GM19238 (cell line): ENCODE measurements around the gene KLHL15.
A peak's percentile ranks its signal among the peaks of the same experiment; 100 is the strongest.
"Not testable (repeated sequence)": the region's sequence is repeated elsewhere in the genome, so short reads cannot be mapped to it uniquely, and the experiment has no call there.

ENCODE experiments used
- DNase-seq: peaks from one replicate; pipeline ENCODE4 v3.0.0; 2011; ENCODE audit warnings: low spot score; ENCODE audit not compliant: insufficient read length

Gene KLHL15, protein sequence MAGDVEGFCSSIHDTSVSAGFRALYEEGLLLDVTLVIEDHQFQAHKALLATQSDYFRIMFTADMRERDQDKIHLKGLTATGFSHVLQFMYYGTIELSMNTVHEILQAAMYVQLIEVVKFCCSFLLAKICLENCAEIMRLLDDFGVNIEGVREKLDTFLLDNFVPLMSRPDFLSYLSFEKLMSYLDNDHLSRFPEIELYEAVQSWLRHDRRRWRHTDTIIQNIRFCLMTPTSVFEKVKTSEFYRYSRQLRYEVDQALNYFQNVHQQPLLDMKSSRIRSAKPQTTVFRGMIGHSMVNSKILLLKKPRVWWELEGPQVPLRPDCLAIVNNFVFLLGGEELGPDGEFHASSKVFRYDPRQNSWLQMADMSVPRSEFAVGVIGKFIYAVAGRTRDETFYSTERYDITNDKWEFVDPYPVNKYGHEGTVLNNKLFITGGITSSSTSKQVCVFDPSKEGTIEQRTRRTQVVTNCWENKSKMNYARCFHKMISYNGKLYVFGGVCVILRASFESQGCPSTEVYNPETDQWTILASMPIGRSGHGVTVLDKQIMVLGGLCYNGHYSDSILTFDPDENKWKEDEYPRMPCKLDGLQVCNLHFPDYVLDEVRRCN

DNA sequence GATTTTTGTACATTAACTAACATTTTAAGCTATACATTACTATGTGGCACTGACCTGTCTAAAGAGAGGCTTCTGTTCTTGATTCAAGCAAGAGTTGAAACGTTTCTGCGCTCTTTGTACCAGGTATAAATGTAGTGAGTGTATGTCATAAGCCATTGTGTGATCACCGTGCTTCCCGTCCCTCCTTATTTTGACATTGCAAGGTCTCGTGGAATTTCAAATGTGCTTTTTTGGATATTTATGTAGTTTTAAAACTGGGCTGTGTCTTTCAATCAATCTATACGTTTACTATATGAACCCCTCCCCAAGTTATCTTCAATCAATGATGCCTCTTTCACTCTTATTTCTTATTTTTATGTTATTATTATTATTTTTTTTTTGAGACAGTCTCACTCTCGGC, at the start of gene KLHL15:
KLHL15 (minus strand) TSS at position 101 of the 400 bp plus-strand sequence. CDS start 20,493 bp downstream, outside the sequence.
- no peak for DNase-seq

DNA sequence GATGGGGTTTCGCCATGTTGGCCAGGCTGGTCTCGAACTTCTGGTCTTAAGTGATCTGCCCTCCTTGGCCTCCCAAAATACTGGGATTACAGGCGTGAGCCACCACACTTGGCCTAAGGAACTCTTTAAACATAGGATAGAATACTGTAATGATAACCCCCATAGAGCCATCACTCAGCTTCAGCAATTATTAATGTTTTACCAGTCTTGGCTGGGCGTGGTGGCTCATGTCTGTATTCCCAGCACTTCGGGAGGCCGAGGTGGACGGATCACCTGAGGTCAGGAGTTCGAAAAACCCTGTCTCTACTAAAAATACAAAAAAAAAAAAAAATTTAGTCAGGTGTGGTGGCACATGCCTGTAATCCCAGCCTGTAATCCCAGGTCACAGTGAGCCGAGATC, 42.9 kb upstream of the KLHL15 start:
- no peak for DNase-seq

DNA sequence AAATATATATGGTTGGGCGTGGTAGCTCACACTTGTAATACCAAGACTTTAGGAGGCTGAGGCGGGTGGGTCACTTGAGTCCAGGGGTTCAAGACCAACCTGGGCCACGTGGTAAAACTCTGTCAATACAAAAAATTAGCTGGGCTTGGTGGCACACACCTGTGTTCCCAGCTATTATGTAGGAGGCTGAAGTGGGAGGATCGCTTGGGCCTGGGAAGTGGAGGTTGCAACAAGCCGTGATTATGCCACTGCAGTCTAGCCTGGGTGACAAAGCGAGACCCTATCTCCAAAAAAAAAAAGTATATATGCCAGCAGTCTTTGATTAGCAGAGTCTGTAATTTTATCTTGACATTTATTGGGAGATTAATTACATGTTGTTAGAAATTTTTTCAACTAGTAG, 36.5 kb upstream of the KLHL15 start:
- no peak for DNase-seq

DNA sequence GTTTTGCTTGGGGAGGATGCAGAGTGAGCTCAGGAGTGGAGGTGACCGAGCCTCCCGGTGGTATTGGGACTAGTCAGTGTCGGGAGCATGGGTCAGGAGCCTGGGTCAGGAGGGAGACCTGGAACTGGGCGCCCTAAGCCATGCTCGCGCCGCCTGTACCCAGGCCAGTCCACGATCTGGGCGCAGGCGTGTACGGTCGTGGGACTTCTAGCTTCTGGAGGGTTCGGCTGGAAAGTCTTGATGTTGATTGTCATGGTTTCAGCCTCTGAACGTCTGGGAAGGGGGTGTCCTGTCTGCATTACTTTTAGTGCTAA, 28.0 kb upstream of the KLHL15 start:
- DNase-seq = no peak

DNA sequence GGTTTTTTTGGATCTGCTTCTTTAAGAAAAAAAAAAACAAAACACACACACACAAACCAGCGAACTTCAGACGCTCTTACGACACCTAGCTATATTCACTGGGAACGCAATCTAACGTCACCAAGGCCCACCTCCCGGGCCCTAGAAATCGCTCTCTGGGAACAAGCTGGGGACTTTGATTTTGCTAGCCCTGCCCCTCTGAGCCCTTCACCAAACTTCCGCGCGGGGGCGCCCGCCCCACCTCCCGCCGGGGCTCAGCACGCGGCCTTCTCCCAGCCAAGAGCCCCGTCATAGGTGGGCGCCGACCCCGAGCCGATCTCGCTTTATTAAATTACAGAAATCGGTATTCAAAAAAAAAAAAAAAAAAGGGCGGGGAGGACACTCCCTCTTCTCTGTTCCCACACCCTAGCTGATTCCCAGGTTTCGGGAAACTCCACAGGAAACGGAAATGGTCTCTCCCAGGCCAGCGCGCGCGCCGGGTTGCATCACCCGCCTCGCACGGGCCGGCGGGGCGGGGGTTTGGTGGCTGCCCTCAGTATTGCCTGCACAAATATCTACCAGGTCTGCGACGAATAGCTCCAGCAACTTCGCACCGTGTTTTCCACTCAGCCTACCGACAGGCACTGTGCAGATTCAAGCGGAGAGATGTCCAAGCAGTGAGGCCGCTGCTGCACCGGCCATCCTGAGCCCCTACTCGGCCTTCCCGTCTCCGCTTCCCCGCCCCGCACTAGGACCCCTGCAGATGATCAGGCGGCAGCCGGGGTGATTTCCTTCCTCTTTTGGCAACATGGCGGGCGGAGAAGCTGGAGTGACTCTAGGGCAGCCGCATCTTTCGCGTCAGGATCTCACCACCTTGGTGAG, 27.4 kb upstream of the KLHL15 start, which contains the start of gene EIF2S3:
EIF2S3 (plus strand) TSS at position 775 of the 861 bp plus-strand sequence; CDS start at position 788, 13 bp downstream.
- DNase-seq = peak; percentile 67

DNA sequence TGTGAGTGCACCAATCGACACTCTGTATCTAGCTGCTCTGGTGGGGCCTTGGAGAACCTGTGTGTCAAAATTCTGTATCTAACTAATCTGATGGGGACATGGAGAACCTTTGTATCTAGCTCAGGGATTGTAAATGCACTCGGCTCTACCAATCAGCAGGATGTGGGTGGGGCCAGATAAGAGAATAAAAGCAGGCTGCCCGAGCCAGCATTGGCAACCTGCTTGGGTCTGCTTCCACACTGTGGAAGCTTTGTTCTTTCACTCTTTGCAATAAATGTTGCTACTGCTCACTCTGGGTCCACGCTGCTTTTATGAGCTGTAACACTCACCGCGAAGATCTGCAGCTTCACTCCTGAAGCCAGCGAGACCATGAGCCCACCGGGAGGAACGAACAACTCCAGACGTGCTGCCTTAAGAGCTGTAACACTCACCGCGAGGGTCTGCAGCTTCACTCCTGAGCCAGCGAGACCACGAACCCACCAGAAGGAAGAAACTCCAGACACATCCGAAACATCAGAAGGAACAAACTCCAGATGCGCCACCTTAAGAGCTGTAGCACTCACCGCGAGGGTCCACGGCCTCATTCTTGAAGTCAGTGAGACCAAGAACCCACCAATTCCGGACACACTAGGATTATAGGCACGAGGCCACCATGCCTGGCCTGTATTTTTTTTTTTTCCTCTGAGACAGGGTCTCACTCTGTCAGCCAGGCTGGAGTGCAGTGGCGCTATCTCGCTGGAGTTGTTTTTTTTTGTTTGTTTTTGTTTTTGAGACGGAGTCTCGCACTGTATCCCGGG, 23.7 kb upstream of the KLHL15 start:
- DNase-seq = not testable (repeated sequence)

DNA sequence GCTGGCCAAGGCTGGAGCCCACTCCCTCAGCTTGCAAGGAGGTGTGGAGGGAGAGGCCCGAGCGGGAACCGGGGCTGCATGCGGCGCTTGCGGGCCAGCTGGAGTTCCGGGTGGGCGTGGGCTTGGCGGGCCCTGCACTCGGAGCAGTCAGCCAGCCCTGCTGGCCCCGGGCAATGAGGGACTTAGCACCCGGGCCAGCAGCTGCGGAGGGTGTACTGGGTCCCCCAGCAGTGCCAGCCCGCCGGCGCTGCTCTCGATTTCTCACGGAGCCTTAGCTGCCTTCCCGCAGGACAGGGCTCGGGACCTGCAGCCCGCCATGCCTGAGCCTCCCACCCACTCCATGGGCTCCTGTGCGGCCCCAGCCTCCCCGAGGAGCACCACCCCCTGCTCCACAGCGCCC, 22.7 kb upstream of the KLHL15 start:
- DNase-seq = not testable (repeated sequence)

DNA sequence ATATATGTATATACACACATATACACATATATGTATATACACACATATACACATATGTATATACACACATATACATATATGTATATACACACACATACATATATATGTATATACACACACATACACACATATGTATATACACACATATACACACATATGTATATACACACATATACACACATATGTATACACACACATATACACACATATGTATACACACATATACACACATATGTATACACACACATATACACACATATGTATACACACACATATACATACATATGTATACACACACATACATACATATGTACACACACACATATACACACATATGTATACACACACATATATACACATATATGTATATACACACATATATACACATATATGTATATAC, 19.1 kb upstream of the KLHL15 start:
- not testable (repeated sequence) for DNase-seq

DNA sequence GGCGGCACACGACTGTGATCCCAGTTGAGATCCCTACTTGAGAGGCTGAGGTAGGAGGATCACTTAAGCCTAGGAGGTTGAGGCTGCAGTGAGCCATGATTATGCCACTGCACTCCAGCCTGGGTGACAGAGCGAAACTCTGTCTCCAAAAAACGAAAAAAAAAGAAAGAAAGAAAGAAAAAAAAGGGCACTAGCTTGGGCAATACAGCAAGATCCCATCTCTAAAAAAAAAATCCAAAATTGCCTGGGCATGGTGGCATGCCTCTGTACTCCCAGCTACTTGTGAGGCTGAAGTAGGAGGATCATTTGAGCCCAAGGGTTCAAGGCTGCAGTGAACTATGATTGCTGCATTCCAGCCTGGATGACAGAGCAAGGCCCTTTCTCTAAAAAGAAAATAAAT, 10.7 kb upstream of the KLHL15 start:
- DNase-seq = no peak

DNA sequence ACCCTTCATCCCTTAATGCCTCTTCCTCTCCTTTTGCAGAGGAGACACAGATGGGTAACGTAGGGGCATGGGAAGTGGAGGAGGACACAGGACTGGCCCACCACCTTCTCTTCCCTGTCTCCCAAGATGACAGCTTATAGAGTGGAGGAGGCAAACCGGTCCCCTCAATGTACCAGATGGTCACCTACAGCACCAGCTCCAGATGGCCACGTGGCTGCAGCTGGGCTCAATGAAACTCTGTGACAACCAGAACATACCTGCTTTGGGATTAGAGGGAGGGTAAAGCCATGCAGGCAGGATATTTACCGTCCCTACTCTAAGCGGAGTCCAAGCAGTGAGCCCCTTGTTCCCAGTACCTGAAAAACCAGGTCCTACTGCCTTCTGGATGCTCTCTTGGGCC, 7.5 kb upstream of the KLHL15 start:
- no peak for DNase-seq

DNA sequence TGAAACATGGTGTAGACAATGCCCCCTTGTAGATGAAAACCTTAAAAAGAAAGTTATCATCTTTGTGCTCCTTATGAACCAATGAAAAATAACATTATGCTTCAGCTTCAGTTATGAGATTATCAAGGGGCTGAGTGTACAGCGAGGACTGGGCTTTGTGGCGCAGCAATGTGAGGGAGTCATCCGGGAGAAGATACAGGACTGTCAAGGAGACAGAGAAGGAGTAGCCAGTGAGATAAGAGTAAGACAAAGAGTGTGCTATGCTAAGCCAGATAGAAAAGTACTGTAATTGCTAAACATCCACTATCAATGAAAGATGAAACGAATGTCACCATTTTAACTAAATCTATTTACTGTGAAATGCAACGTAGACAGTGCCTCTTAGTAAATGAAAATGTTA, 3.6 kb upstream of the KLHL15 start:
- no peak for DNase-seq

DNA sequence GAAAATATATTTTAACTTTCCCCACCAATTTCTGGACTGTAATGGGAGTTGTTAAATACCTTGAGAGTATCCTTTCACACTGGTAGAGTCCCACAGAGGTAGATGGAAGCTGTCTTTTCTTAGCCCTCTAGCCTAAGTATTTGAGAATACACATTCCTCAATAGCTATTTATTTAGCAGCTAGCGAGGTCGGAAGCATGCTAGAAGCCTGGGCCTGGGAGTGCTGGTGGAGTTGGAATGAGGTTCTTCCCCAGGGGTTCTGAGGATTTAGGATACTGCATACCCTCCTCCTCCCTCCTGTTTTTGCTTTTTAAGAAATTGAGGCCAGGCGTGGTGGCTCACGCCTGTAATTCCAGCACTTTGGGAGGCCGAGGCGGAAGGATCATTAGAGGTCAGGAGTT, 999 bp upstream of the KLHL15 start:
- no peak for DNase-seq

DNA sequence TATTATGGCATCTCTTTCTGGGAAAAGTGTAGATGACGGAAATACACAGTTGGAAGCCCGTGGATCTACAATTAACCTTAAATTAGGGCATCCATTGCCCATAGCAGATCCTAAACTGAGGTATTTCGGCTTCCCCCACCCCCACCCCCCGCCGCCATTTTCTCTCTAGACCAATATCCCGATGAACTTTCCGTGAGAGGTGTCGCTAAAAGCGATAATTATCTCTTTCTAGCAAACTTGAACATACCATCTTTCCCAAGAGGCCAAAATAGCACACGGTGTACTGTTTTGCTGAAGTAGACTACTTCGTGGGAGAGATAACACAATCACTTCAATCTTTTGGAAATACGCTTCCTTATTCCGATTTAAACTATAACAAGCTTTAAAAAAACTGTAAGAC, 554 bp downstream of the KLHL15 start:
- DNase-seq = no peak

DNA sequence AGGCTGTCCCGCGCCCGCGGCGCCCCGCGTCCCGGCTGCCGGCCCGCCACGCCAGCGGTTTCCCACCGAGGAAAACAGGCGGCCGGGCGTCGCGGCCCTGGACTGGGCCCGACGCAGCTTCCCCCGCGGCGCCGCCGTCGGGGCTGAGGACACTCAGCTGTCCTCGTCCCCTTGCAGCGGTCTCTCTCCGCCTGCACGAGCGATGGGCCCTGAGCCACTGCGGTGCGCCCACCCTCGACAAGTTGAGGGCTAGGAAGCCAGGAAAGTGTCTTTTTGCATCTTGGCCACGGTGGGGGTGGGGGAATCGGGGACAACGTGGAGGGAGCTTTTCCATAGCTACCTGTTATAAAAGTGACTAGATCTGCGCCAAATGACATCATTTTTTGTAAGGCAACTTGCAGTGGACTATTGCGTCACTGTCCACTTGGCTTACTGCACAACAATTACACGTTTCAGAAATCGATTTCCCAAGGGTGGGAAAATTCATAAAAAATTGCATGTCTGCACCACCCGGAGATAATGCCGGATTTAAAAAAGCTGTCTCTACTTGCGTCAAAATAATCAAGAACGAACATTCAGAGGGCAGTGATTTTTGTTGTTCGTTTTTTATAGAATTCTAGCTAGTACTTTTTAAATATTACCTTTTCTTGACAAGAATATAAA, 1.1 kb downstream of the KLHL15 start:
- DNase-seq = no peak

DNA sequence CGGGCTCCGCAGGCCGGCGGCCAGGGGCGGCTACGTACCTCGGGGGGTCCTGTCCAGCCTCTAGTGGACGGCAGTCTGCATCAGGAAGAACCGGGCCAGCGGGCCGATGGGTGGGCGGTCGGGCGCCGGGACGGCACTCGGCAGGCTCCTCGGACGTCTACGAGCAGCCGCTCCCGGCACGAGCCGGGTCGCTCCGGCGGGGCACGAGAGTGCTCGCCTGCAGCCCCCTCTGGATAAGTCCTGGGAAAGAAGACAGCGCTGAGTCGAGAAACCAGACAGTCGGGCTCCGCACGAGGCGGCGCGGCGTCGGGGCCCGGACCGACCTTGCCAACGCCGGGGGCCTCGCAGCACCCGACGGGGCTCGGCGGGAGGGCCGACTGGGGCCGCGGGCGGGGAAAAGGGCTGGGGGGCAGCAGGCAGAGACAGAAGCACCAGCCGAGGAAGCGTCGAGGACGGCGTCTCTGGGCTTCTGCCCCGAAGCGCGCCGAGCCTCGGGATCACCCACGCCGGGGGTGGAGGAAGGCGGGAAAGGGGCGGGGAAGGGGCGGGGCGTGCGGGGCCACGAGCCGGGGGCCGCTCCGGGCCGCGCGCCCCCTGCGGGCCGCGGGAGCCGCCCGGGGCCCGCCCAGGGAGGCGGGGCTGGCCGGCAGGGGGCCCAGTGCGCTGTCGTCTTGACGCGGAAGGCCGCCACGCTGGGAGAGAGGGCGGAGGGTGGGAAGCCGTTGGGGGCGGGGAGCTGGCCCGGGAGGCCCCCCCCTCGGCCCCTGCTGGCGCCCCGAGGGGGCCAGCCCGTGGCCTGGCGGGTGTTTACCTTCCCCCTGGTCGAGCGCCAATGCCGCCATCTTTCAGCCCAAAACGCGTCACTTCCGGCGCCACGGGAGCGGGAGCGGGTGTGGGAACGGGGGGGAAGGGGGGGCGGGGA, 1.9 kb downstream of the KLHL15 start:
- peak; percentile 68 for DNase-seq

DNA sequence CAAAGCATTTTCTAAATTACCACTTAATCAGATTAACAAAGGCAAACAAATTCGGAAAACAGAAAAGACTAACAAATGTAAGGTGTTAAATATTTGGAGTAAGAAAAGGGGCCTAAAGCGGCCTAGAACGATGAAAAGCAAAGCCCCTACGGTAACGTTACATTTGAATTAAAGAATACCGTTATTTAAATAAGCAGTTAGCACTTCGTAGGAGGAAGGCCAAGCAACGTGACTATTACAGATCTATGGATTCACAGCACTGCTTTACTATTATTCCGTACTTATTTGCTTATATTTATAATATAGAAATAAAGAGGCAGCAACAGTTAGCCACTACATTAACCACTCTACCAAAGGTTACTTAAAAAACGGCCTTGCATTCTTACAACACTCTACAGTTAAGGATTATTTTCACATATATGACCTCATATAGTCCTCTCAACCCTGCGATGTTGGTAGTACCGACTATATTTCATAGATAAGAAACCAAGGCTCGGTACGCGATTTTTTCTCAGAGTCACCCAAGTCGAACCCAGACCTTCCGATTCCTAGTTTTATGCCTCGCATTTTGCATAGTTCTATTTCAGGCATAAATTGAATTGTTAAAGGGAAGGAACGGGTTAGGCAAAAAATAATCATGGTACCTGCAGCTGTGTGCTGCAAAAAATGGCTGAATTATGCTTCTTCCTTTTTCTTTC, 2.9 kb downstream of the KLHL15 start:
- no peak for DNase-seq

DNA sequence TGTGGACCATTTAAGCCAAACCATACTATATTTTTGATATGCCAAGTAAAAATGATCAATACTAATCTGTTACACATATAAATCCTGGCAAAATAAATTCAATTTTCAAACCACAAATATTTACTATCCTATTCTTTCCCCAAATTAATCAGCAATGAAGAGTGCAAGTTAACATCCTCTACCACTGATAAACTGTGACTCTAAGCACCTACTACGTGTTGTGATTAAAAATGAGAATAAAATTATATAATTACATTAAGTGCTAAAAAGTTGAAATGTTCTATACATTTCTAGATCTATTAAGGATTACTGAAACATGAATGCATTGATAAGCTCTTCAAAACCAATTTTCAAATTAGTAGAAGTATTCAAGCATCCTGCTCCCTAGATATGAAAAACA, 3.4 kb downstream of the KLHL15 start:
- DNase-seq = no peak

DNA sequence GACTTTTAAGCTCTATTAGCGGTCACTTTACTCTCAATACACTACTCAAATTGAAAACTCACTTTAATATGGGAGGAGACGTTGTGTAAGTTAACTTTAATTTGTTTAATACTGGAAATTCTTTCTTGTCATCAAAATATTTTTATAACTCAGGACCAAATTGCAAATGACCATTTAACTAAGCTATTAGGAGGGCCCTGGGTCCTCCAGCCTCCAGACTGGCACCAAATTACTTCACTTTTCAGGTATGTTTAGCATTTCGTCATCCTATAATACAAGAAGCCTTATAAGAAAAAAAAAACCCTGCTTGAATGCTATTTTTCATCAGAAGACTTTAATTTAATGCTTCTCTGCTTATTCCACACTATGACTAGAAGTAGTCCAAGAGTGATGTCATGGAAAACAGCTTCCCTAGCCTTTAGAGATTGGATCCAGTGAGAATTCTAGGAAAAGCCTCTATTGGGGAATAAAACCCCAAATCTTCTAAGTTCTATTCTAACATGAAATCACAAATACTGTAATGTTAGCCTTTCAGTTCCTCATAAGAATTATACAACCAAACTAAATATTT, 6.6 kb downstream of the KLHL15 start:
- DNase-seq = no peak

DNA sequence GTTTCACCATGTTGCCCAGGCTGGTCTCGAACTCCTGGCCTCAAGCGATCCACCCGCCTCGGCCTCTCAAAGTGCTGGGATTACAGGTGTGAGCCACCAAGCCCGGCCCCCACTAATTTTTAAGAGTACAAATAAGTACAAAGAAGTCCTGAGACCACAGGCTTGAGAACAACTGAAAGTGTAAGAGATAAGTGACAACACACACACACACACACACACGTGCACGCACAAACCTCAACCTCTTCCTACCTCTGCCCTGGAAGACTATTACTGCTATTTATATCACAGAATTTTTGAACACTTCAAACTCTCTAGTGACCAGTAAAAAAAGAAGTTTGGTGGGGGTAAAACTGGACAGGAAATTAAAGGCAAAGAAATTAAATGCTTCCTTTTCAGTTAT, 7.5 kb downstream of the KLHL15 start:
- no peak for DNase-seq
